GM21786 (cell line): ENCODE results near the gene MSANTD2.
A peak's percentile ranks its signal among the peaks of the same experiment; 100 is the strongest.

Experiments used
- ATAC-seq: cut with Tn5 transposase; IDR thresholded peaks from one replicate; pipeline ENCODE4 v1.9.1; 2021; ENCODE audit not compliant: unreplicated experiment

MSANTD2 gene

GRCh38 chr11:124821995-124822730 is 22.0 kb upstream of the MSANTD2 start:
- ATAC-seq, result no peak

DNA sequence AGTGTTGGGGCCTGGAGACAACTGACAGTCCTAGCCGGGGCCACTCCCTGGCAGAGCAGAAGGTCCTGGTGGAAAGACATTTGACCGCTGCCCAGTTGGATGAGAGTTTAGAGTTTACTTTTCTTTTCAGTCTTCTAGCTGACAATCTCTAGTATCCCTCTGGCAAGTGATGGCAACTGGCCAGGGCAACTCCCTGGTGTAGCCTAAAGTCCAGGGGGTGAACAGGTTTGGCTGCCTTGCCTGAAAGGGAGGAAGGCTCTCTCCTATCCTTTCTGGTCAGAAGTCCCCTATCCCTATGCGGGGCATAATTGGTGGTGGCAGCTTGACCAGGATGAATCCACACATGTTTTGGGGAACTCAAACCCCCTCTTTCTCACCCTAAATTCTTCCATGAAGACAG is 16.8 kb upstream of the MSANTD2 start:
- ATAC-seq, result no peak

DNA sequence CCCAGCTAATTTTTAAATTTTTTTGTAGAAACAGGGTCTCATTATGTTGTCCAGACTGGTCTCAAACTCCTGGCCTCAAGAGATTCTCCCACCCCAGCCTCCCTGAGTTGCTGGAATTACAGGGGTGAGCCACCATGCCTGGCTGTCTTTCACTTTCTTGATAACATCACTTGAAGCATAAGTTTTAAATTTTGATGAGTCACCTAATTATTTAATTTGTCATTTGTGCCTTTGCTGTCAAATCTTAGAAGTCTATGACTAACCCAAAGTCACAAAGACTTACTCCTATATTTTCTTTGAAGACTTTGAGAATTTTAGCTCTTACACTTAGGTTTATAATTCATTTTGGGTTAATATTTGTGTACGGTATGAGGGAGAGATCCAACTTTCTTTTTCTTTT is 14.5 kb upstream of the MSANTD2 start:
- ATAC-seq, result no peak

DNA sequence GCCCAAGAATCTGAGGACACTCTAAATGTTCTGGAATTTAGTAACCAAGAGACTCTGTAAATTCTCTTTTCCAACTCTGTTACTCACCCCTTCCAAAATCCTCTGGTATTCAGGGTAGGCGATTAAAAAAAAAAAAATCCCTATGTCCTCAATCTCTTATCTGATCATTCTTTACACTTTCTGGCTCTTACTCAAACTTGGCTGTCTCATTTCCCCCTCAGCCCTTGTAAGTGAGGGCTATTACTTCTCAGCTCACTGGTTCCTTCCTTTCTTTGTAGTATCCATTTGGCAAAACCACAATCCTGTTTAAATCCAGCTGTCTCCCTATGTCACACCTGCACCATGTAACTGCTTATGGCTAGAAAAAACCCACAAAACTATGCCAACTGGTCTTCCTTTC is 12.7 kb upstream of the MSANTD2 start:
- ATAC-seq, result no peak

DNA sequence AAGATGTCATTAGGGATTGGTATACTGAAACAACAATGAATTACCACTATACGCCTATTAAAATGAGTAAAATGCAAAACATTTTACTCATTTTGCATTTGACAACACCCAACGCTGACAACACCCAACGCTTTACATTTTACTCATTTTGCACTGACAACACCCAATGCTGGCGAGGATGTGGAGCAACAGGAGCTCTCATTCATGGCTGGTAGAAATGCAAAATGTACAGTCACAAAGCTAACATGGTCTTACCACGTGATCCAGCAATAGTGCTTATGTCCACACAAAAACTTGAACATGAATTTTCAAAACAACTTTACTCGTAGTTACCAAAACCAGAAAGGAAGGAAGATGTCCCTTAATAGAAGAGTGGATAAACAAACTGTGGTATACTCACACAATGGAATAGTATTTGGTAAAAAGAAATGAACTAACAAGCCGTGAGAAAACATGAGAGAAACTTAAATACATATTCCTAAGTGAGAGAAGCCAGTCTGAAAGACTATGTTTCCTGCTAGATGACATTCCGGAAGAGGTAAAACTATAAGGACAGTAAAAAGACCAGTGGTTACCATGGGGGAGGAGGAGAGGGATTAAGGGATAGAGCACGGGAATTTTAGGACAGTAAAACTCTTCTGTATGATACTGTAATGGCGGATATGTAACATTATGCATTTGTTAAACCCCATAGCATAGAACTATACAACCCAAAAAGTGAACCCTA is 11.4 kb upstream of the MSANTD2 start:
- ATAC-seq, result no peak

- no peak for ATAC-seq
Measured at GRCh38 chr11:124807660-124808270, 7.6 kb upstream of the MSANTD2 start.

DNA sequence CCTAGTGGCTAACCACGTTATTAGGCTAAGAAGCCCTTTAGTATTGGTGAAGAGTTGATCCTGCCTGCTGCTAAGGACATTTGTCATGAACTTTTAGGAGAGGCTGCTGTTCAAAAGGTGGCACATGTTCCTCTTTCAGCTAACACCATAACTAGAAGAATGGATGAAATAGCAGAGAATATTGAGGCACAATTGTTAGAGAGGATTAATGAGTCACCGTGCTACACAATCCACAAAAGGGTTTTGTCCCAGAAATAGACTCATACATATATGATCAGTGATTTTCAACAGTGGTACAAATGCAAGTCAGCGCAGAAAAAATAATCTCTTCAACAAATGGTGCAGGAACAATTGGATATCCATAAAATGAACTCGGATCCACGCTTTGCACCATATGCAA is 7.0 kb upstream of the MSANTD2 start:
- no peak for ATAC-seq

- ATAC-seq, result no peak
Measured at GRCh38 chr11:124804884-124805283, 4.7 kb upstream of the MSANTD2 start.

GRCh38 chr11:124801636-124802312 is 1.6 kb upstream of the MSANTD2 start:
- no peak for ATAC-seq

GRCh38 chr11:124801014-124801413 is 808 bp upstream of the MSANTD2 start:
- no peak for ATAC-seq

DNA sequence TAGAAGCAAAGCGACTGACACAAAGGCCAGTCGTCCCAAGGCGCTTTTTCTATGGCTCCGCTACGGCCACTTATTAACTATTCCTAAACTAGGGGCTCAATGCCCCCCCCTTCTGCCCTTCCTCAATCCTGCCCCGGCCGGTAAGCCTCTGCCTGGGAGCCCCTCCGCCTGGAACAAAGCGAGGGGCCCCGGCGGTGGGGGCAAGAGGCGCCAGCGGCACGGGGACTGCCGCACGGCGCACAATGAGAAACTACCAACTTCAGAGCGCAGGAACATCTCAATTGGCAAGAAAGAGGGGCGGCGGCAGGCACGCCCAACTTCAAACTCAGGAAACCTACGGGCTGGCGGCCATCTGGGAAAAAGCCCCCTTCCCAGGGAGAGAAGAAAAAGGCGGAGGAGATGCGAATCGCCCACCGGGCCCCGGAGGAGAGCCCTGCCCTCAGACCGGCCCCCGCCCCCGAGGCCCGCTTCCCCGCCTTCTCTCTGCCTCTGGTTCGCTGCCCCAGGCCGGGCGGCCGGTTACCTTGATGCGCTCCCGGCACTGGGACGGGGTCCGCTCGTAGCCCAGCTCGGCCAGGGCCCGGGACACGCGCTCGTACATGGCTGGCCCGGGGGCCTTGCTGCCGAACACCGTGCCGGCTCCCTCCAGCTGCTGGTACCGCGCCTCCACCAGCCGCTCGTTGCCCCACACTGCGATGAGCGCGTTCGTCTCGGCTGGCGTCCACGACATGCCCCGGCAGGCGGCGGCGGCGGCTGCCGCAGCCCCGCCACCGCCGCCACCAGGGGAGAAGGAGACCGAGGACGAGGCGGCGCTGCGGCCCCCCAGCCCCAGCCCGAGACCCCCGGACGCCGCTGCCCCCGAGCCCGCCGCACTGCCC is 619 bp downstream of the MSANTD2 start:
- ATAC-seq, result peak; percentile 35

- no peak for ATAC-seq
Measured at GRCh38 chr11:124798991-124799347, 1.2 kb downstream of the MSANTD2 start.

- no peak for ATAC-seq
Measured at GRCh38 chr11:124796312-124796711, 3.9 kb downstream of the MSANTD2 start.

GRCh38 chr11:124793466-124794278 is 6.5 kb downstream of the MSANTD2 start:
- ATAC-seq, result peak; percentile 45

GRCh38 chr11:124791626-124792341 is 8.4 kb downstream of the MSANTD2 start:
- ATAC-seq, result peak; percentile 77

GRCh38 chr11:124788521-124788920 is 11.7 kb downstream of the MSANTD2 start:
- ATAC-seq, result no peak

DNA sequence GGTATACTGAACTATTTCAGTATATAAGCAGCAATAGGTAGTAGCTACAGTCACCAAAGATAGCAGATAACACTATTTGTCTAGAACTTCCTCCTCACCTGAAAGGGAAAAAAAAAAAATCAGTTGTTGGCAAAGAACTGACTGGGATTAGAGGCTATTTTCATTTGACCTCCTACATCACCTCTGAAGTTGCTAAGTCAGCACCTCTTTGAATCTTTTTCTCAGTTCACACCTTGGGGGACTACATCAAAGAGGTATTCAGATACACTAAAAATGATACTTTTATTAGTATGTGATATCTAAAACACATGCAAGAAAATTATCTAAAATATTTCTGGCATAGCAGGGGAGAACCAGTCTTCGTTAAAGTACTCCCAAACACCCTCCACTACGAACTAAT is 16.2 kb downstream of the MSANTD2 start:
- no peak for ATAC-seq

GRCh38 chr11:124783002-124783401 is 17.2 kb downstream of the MSANTD2 start:
- ATAC-seq, result no peak

- no peak for ATAC-seq
Measured at GRCh38 chr11:124779568-124779967, 20.6 kb downstream of the MSANTD2 start.
